K562 (cell line): ENCODE data around the gene GFRA4. TPM values are rescaled to one million over a fixed set of nuclear protein-coding genes. Genes with fewer than 3 reads are reported as not detected.

Experiments
- ATAC-seq: fragments of 200-7000 bp; cut with Tn5 transposase; 3 replicates; pipeline ENCODE4 v1.9.1; 2020; ENCODE audit warnings: moderate library complexity
- BruUV-seq: library from RNA; stranded (reverse); fragments of 400-500 nt; replicated peaks from 2 replicates; lab custom pipeline; 2021; lab: Mats Ljungman, UMichigan
- CTCF ChIA-PET: fragments of 300-600 bp; formaldehyde crosslinking; extraction: SDS; loops from one replicate; lab custom pipeline; 2021; ENCODE audit warnings: low intra/inter-chr PET ratio; lab: Yijun Ruan, JAX
- POLR2A ChIA-PET: fragments of 300-600, 350-650 bp; sonication (Branson Sonifier 250); formaldehyde crosslinking; extraction: SDS; loops from one replicate; lab custom pipeline; 2021; ENCODE audit warnings: antibody characterized with exemption, inconsistent platforms; lab: Yijun Ruan, JAX
- DNase-seq, 4 experiments: peaks; one replicate each; pipeline versions ENCODE4 v3.0.0 to v3.0.0-alpha.2; 2011 to 2018; ENCODE audit warnings: low spot score in 3 of 4, mixed read lengths in 3 of 4; ENCODE audit errors: extremely low read depth in 1 of 4
- FAIRE-seq: peaks from 2 replicates; lab custom pipeline; 2011; peaks lifted over from hg19 to GRCh38; lab: Jason Lieb, UNC
- H2AFZ ChIP-seq: 2 replicates; pipeline ENCODE4 v1.6.0; 2011; ENCODE audit warnings: low read depth, low read length, control low read depth, inconsistent platforms
- H3K27ac ChIP-seq: fragments of 200-600 bp; 3 replicates; pipeline ENCODE4 v1.8.0; 2011; ENCODE audit warnings: low read depth, mild to moderate bottlenecking, control low read depth, inconsistent platforms, low read length, moderate library complexity, mixed read lengths; ENCODE audit errors: extremely low read depth
- H3K27me3 ChIP-seq, 2 experiments: fragments of 300-600 bp in 1 of 2; 2 replicates in 1 of 2; 3 replicates in 1 of 2; pipeline versions ENCODE4 v1.6.0 to v1.8.0; 2011; ENCODE audit warnings: inconsistent platforms in 2 of 2, low read length in 2 of 2, mild to moderate bottlenecking in 1 of 2, mixed read lengths in 1 of 2, moderate library complexity in 1 of 2; ENCODE audit not compliant: control insufficient read depth in 2 of 2, insufficient read depth in 2 of 2
- H3K36me3 ChIP-seq: fragments of 300-600 bp; 3 replicates; pipeline ENCODE4 v1.8.0; 2011; ENCODE audit warnings: mild to moderate bottlenecking, low read length, inconsistent platforms; ENCODE audit not compliant: control insufficient read depth, insufficient read depth
- H3K4me1 ChIP-seq, 2 experiments: fragments of 200-600 bp in 1 of 2; replicated peaks in 1 of 2; 2 replicates in 1 of 2; 3 replicates in 1 of 2; pipeline versions ENCODE4 v1.5.1 to v1.8.0; 2011; ENCODE audit warnings: inconsistent platforms in 2 of 2, low read length in 2 of 2, mild to moderate bottlenecking in 1 of 2, mixed read lengths in 1 of 2, moderate library complexity in 1 of 2; ENCODE audit not compliant: control insufficient read depth in 2 of 2, insufficient read depth in 2 of 2
- H3K4me2 ChIP-seq: 2 replicates; pipeline ENCODE4 v1.6.1; 2011; ENCODE audit warnings: low read length, control low read depth, inconsistent platforms, mixed read lengths; ENCODE audit not compliant: insufficient read depth
- H3K4me3 ChIP-seq: fragments of 200-600 bp; sonication (generic), shearing (Covaris generic); 2 replicates; pipeline ENCODE4 v1.5.1; 2016; ENCODE audit warnings: control low read depth, inconsistent platforms
- H3K79me2 ChIP-seq: fragments of 200-600 bp; 3 replicates; pipeline ENCODE4 v1.8.0; 2011; ENCODE audit warnings: low read length, inconsistent platforms; ENCODE audit not compliant: control insufficient read depth, insufficient read depth
- H3K9ac ChIP-seq, 2 experiments: 2 replicates each; pipeline versions ENCODE4 v1.6.0 to v1.6.1; 2011; ENCODE audit warnings: low read depth in 2 of 2, low read length in 2 of 2, control low read depth in 1 of 2, inconsistent platforms in 1 of 2, mild to moderate bottlenecking in 1 of 2, mixed read lengths in 1 of 2; ENCODE audit not compliant: insufficient read depth in 1 of 2
- H3K9me1 ChIP-seq: one replicate; pipeline ENCODE4 v1.6.0; 2011; ENCODE audit warnings: inconsistent platforms, mild to moderate bottlenecking, low read length, moderate library complexity; ENCODE audit not compliant: control insufficient read depth, insufficient read depth
- H3K9me3 ChIP-seq: replicated peaks from 2 replicates; pipeline ENCODE4 v1.5.1; 2011; ENCODE audit warnings: low read depth, low read length, inconsistent platforms; ENCODE audit not compliant: control insufficient read depth, insufficient read depth
- H4K20me1 ChIP-seq: replicated peaks from 2 replicates; pipeline ENCODE4 v1.6.1; 2011; ENCODE audit warnings: low read length, inconsistent platforms, mixed read lengths; ENCODE audit not compliant: control insufficient read depth, insufficient read depth
- ZC3H8 ChIP-seq: fragments of 450-650 bp; IDR thresholded peaks from 2 replicates; pipeline ENCODE4 v1.6.1; 2017
- ZNF282 ChIP-seq: sonication (generic); formaldehyde crosslinking; IDR thresholded peaks from 2 replicates; pipeline ENCODE4 v1.8.1; 2023; ENCODE audit warnings: missing genetic modification reagents
- WGBS: fragments of 100-300 bp; shearing (Covaris generic); methylation state at CpG from one replicate; pipeline ENCODE4 v1.1.6; 2016; ENCODE audit warnings: low coverage, mixed read lengths; ENCODE audit not compliant: insufficient coverage; ENCODE audit errors: missing lambda C conversion rate; 5-methylcytosine and 5-hydroxymethylcytosine counted together
- in situ Hi-C: fragments of 300-500 bp; cut with MboI; formaldehyde crosslinking; loops from 4 replicates; pipeline ENCODE4 v1.15.0; 2018; ENCODE audit warnings: inconsistent platforms, mixed read lengths
- intact Hi-C: fragments of 100-400 bp; cut with micrococcal nuclease; formaldehyde crosslinking; loops from 2 replicates; pipeline ENCODE4 v1.14.2; 2022
- polyA plus RNA-seq, 8 experiments: library from polyadenylated mRNA; depleted of rRNA in 4 of 8; stranded (reverse) in 5 of 8; unstranded in 3 of 8; fragments of >200 nt; fragmentation: Nextera tagmentation in 2 of 8; fragmentation: Illumina TruSeq in 1 of 8; extraction: Ambion mirVana in 2 of 8; extraction: Trizol in 1 of 8; gene quantifications; 2 replicates each; pipeline versions ENCODE4 v1.2.1 to v1.2.3, GENCODE V29; 2011 to 2014; ENCODE audit warnings: inconsistent platforms in 1 of 8, missing spikeins in 1 of 8
- total RNA-seq, 7 experiments: library from RNA; depleted of rRNA in 6 of 7; stranded (reverse); fragments of >200 nt in 6 of 7; fragmentation: Illumina TruSeq in 2 of 7; extraction: Trizol in 2 of 7; gene quantifications; 2 replicates each; pipeline versions ENCODE4 v1.2.1 to v1.2.3, GENCODE V29; 2011 to 2021; ENCODE audit warnings: low replicate concordance in 1 of 7
- TF ChIP-seq, protein P1 (sequence below): fragments of 450-650 bp; formaldehyde crosslinking; IDR thresholded peaks from 2 replicates; pipeline ENCODE4 v1.4.0; 2022; ENCODE audit warnings: missing genetic modification characterization
- TF ChIP-seq, protein P2 (sequence below): sonication (generic); formaldehyde crosslinking; IDR thresholded peaks from 2 replicates; pipeline ENCODE4 v1.8.1; 2023; ENCODE audit warnings: mild to moderate bottlenecking, missing genetic modification reagents

Gene GFRA4
- total and polyA plus RNA-seq, 9 of the 15 experiments (the other 6 are each of a cell fraction or from before 2014, with no cell fraction given): not detected

DNA sequence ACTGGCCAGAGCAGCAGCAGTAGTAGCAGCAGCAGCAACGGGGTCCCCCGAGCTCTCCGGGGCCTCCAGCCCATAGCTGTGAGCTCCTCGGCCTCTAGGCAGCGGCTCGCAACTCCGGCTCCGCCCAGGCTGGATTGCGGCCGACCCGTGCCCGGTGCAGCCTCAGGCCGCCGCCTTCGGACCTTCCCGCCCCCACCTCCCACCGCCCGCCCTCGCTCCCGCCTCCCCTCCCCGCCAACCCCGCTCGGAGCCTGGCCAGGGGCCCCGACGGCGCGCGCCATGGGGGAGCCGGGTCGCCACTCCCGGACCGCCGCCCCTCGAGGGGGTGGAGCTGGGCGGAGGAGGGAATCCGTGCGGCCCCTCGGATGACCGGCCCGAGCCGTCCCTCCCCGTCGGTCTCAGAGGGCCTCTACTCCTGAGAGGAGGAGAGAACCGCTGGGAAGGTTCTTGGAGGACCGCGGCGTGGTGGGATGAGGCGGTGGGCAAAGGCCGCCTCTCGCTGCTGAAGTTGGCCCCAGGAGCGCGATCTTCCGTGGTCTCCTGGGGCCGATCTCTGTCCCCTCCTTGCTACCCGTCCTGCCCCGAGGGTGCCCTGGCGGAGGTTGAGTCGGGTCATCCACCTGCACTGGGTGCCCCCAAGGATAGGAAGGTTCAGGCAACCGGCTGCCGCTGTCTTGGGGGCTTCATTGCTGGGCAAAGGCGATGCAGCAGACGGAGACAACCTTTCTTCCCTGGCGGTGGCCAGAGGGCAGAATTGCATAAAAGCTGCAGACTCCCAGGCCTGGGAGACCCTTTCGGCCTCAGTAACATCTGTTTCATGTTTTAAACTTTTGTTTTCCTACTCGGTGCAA is 19.0 kb upstream of the GFRA4 start, which contains the start of gene ADAM33:
Gene ADAM33 (minus strand): TSS at position 80 of the 851 bp plus-strand sequence. CDS start 6 bp downstream, at position 74.
- H3K9me3 ChIP-seq: no peaks in the 10 kb centered on the region
- H3K9me1 ChIP-seq: no peaks in the 10 kb centered on the region
- H3K9ac ChIP-seq: no peak within 1 kb of the TSS
- ChIA-PET POLR2A (interaction anchor here (0.8 kb wide), 1 partner anchor 13 kb away, joined by 4 read pairs; no protein-coding TSS in a partner anchor), CTCF (no interaction called here)
- ATAC-seq: peak; percentile 27; the same call in 2 of the 3 replicates
- no peak within 1 kb of the TSS for H3K4me2 ChIP-seq
- no TSS peak for BruUV-seq
- peaks cover 0 to 25% of the 10 kb centered on the region in 2 experiments; a peak in 2 of 5 replicates for H3K4me1 ChIP-seq
- intact Hi-C loops: no loop called here
- WGBS: 55% methylated on average over 10 of the region's 65 CpGs
- no peak within 1 kb of the TSS for H3K4me3 ChIP-seq
- H3K27ac ChIP-seq: no peak within 1 kb of the TSS
- DNase-seq: peak in 2 of 4 experiments; percentile 65 to 66
- no peaks in the 10 kb centered on the region for H4K20me1 ChIP-seq
- H2AFZ ChIP-seq: no peak within 1 kb of the TSS
- FAIRE-seq: no peak
- TF ChIP-seq ZC3H8 (no peak), ZNF282 (CRISPR knock-in tag) (no peak)
- TF ChIP-seq, protein P1, sequence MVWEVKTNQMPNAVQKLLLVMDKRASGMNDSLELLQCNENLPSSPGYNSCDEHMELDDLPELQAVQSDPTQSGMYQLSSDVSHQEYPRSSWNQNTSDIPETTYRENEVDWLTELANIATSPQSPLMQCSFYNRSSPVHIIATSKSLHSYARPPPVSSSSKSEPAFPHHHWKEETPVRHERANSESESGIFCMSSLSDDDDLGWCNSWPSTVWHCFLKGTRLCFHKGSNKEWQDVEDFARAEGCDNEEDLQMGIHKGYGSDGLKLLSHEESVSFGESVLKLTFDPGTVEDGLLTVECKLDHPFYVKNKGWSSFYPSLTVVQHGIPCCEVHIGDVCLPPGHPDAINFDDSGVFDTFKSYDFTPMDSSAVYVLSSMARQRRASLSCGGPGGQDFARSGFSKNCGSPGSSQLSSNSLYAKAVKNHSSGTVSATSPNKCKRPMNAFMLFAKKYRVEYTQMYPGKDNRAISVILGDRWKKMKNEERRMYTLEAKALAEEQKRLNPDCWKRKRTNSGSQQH: no peak
- TF ChIP-seq, protein P2, sequence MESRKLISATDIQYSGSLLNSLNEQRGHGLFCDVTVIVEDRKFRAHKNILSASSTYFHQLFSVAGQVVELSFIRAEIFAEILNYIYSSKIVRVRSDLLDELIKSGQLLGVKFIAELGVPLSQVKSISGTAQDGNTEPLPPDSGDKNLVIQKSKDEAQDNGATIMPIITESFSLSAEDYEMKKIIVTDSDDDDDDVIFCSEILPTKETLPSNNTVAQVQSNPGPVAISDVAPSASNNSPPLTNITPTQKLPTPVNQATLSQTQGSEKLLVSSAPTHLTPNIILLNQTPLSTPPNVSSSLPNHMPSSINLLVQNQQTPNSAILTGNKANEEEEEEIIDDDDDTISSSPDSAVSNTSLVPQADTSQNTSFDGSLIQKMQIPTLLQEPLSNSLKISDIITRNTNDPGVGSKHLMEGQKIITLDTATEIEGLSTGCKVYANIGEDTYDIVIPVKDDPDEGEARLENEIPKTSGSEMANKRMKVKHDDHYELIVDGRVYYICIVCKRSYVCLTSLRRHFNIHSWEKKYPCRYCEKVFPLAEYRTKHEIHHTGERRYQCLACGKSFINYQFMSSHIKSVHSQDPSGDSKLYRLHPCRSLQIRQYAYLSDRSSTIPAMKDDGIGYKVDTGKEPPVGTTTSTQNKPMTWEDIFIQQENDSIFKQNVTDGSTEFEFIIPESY: 0 out of 2 replicates have a peak, but pooled peaks have one; percentile 11
- H3K79me2 ChIP-seq: no peaks in the 10 kb centered on the region
- H3K36me3 ChIP-seq: no peaks in the 10 kb centered on the region
- H3K27me3 ChIP-seq: peaks cover 0 to 5% of the 10 kb centered on the region in 2 experiments; a peak in 2 of 5 replicates
- in situ Hi-C loops: no loop called here
